Colonic mucosa (tissue), 4 donors: ENCODE results near the gene PAPOLB. TPM values are rescaled to one million over a fixed set of nuclear protein-coding genes. Genes with fewer than 3 reads are reported as not detected.

ENCODE experiments used
- DNase-seq: peaks from one replicate; pipeline ENCODE4 v3.0.0-alpha.2; 2020
- H3K27ac ChIP-seq: fragments of 200-600 bp; one replicate; pipeline ENCODE4 v1.8.0; 2021
- H3K27me3 ChIP-seq: fragments of 200-600 bp; one replicate; pipeline ENCODE4 v1.8.0; 2021
- H3K36me3 ChIP-seq: fragments of 200-600 bp; one replicate; pipeline ENCODE4 v1.8.0; 2021
- H3K4me1 ChIP-seq: fragments of 200-600 bp; one replicate; pipeline ENCODE4 v1.8.0; 2021; ENCODE audit warnings: mild to moderate bottlenecking
- H3K4me3 ChIP-seq: fragments of 200-600 bp; one replicate; pipeline ENCODE4 v1.8.0; 2021
- H3K9ac ChIP-seq, 2 donors: one replicate each; pipeline ENCODE4 v1.7.0; 2013; ENCODE audit warnings: control low read depth in 2 of 2, low read depth in 2 of 2, low read length in 2 of 2
- H3K9me3 ChIP-seq: fragments of 200-600 bp; one replicate; pipeline ENCODE4 v1.8.0; 2021
- intact Hi-C: fragments of 100-400 bp; cut with DNase I; formaldehyde crosslinking; loops from one replicate; pipeline ENCODE4 v1.14.1; 2022
- total RNA-seq, 2 donors: library from RNA; stranded (reverse); fragmentation: NEBNext Ultra II Directional in 1 of 2; extraction: Animal tissue kit (Norgen Biotek cat#: 25700) in 1 of 2; gene quantifications; one replicate each; pipeline ENCODE4 v1.2.1, GENCODE V29; 2021
- TF ChIP-seq, protein P1 (sequence below): fragments of 200-600 bp; IDR thresholded peaks from one replicate; pipeline ENCODE4 v1.8.0; 2022; ENCODE audit warnings: antibody characterized with exemption, mild to moderate bottlenecking
- donor health status: healthy.
- donor health status: DM: no; HTN: no; CAD: no.
- donor health status: DM: no; HTN: no; CAD: no.

PAPOLB gene
- total RNA-seq, 2 donors from 2014 or later, result 0.05 TPM; not detected in 1

GRCh38 chr7:4835398-4836205 is 26.2 kb downstream of the PAPOLB start:
- Histone ChIP-seq H3K4me3 (no peak overlapping the region), H3K4me1 (no peaks in the 10 kb centered on the region), H3K27ac (no peak overlapping the region)

GRCh38 chr7:4834601-4835397 is 27.0 kb downstream of the PAPOLB start:
- no peak overlapping the region for H3K4me3 ChIP-seq
- no peaks in the 10 kb centered on the region for H3K36me3 ChIP-seq
- H3K4me1 ChIP-seq, result no peaks in the 10 kb centered on the region
- TF ChIP-seq, protein P1, sequence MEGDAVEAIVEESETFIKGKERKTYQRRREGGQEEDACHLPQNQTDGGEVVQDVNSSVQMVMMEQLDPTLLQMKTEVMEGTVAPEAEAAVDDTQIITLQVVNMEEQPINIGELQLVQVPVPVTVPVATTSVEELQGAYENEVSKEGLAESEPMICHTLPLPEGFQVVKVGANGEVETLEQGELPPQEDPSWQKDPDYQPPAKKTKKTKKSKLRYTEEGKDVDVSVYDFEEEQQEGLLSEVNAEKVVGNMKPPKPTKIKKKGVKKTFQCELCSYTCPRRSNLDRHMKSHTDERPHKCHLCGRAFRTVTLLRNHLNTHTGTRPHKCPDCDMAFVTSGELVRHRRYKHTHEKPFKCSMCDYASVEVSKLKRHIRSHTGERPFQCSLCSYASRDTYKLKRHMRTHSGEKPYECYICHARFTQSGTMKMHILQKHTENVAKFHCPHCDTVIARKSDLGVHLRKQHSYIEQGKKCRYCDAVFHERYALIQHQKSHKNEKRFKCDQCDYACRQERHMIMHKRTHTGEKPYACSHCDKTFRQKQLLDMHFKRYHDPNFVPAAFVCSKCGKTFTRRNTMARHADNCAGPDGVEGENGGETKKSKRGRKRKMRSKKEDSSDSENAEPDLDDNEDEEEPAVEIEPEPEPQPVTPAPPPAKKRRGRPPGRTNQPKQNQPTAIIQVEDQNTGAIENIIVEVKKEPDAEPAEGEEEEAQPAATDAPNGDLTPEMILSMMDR, result no peak
- no peak overlapping the region for H3K9ac ChIP-seq
- no peaks in the 10 kb centered on the region for H3K27me3 ChIP-seq
- no peak overlapping the region for H3K27ac ChIP-seq
- DNase-seq, result no peak
- intact Hi-C loops, result loop anchor here (10.0 kb wide), 1 partner anchor 250 kb away; no protein-coding TSS in a partner anchor
- no peaks in the 10 kb centered on the region for H3K9me3 ChIP-seq

More at GRCh38 chr7:4835398-4836205, 26.2 kb downstream of the PAPOLB start:
- TF ChIP-seq, protein P1, result no peak
- Histone ChIP-seq H3K36me3 (no peaks in the 10 kb centered on the region), H3K27me3 (no peaks in the 10 kb centered on the region), H3K9me3 (no peaks in the 10 kb centered on the region), H3K9ac (no peak overlapping the region)
- intact Hi-C loops, result loop anchor here (10.0 kb wide), 1 partner anchor 249 kb away; no protein-coding TSS in a partner anchor
- no peak for DNase-seq

DNA sequence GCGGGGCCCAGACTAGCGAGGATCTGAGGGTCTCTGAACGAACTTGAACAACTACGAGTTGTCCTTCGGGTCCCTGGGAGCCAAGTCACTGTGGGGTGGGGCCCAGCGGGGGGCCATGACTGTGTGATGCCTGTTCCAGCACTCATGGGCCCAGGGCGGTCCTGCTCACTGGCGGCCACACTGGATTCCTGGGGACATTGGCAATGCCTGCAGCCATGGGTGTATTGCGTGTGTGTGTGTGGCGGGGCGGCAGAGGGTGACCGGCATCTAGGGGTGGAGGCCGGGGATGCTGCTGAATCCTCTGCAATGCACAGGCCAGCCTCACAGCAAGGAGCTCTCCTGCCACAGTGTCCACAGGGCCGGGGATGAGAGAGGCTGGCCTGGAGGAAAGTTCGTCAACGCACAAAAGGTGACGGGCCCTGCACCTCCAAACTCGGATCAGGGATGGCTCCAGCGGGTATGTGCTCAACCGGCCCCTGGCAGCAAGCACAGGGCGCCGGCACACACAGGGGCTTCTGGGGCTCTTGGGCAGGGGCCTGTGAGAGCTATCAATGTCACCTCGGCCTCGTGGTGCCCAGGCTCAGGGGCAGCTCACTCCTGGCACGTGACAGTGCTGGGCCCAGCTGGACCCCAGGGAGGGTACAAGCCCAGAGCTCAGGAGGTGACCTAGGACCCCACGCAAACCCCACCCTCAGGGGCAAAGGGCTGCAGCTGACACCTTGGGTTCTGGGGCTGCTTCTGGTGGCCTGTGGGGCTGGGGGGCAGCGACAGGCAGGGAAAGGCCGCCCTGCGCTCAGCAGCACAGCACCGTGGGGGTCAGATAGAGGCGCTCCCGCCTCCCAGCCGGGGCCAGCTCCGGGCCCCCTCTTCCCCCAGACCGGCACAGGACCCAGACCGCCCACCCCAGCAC is 27.9 kb downstream of the PAPOLB start:
- H3K36me3 ChIP-seq, result no peaks in the 10 kb centered on the region
- no peaks in the 10 kb centered on the region for H3K9me3 ChIP-seq
- no peaks in the 10 kb centered on the region for H3K4me1 ChIP-seq
- DNase-seq, result no peak
- TF ChIP-seq, protein P1, result no peak
- intact Hi-C loops, result loop anchor here (10.0 kb wide), 1 partner anchor 251 kb away; no protein-coding TSS in a partner anchor
- H3K27ac ChIP-seq, result no peak overlapping the region
- H3K4me3 ChIP-seq, result no peak overlapping the region
- no peak overlapping the region for H3K9ac ChIP-seq
- H3K27me3 ChIP-seq, result no peaks in the 10 kb centered on the region

- intact Hi-C loops, result loop anchor here (10.0 kb wide), 1 partner anchor 252 kb away; no protein-coding TSS in a partner anchor
- Histone ChIP-seq H3K27ac (no peak overlapping the region), H3K9me3 (no peaks in the 10 kb centered on the region), H3K9ac (no peak overlapping the region), H3K36me3 (no peaks in the 10 kb centered on the region), H3K4me1 (no peaks in the 10 kb centered on the region), H3K27me3 (no peaks in the 10 kb centered on the region), H3K4me3 (no peak overlapping the region)
- TF ChIP-seq, protein P1, result no peak
- DNase-seq, result no peak
These were observed 28.7 kb downstream of the PAPOLB start for GRCh38 chr7:4833176-4833575.
